Breast epithelium (tissue), 4 donors: ENCODE results near the gene TENM3. TPM values are rescaled to one million over a fixed set of nuclear protein-coding genes. Genes with fewer than 3 reads are reported as not detected.

Experiments
- DNase-seq, 2 donors: peaks; one replicate each; pipeline ENCODE4 v3.0.0-alpha.2; 2019; ENCODE audit warnings: low spot score in 2 of 2
- H3K27ac ChIP-seq, 2 donors: fragments of 200-600 bp; sonication (generic) in 1 of 2; one replicate each; pipeline ENCODE4 v1.5.1; 2016 to 2019; ENCODE audit warnings: mild to moderate bottlenecking in 1 of 2
- H3K27me3 ChIP-seq, 2 donors: fragments of 200-600 bp; sonication (generic) in 1 of 2; one replicate each; pipeline versions ENCODE4 v1.5.1 to v1.6.0; 2017 to 2019; ENCODE audit warnings: control low read depth in 1 of 2, mild to moderate bottlenecking in 1 of 2
- H3K36me3 ChIP-seq: fragments of 200-600 bp; one replicate; pipeline ENCODE4 v1.5.1; 2019
- H3K4me1 ChIP-seq, 2 donors: fragments of 200-600 bp; sonication (generic); one replicate each; pipeline ENCODE4 v1.5.1; 2016 to 2019; ENCODE audit warnings: control low read depth in 1 of 2
- H3K4me3 ChIP-seq, 3 donors: fragments of 200-600 bp; sonication (generic); 1 replicate in 2 of 3; 2 replicates in 1 of 3; pipeline ENCODE4 v1.5.1; 2016 to 2019; ENCODE audit warnings: mild to moderate bottlenecking in 3 of 3, moderate library complexity in 2 of 3
- H3K9me3 ChIP-seq, 2 donors: fragments of 200-600 bp; sonication (generic) in 1 of 2; one replicate each; pipeline ENCODE4 v1.5.1; 2016 to 2019; ENCODE audit warnings: control low read depth in 1 of 2
- CTCF ChIP-seq, 3 donors: fragments of 450-650 bp; IDR thresholded peaks; one replicate each; pipeline ENCODE4 v1.5.1; 2016 to 2017; ENCODE audit warnings: antibody characterized with exemption in 3 of 3, mild to moderate bottlenecking in 3 of 3, moderate library complexity in 3 of 3
- POLR2A ChIP-seq: fragments of 450-650 bp; IDR thresholded peaks from one replicate; pipeline ENCODE4 v1.6.1; 2016; ENCODE audit warnings: antibody characterized with exemption, mild to moderate bottlenecking, moderate library complexity
- POLR2AphosphoS5 ChIP-seq, 3 donors: sonication (generic); formaldehyde crosslinking; IDR thresholded peaks; one replicate each; pipeline ENCODE4 v1.6.1; 2017; ENCODE audit warnings: antibody characterized with exemption in 3 of 3
- intact Hi-C: fragments of 100-400 bp; cut with DNase I; formaldehyde crosslinking; loops from one replicate; pipeline ENCODE4 v1.15.1; 2023; ENCODE audit warnings: low total_unique reads
- total RNA-seq, 3 donors: library from RNA; depleted of rRNA; stranded (reverse); fragments of >200 nt; gene quantifications; one replicate each; pipeline ENCODE4 v1.1.0, GENCODE V29; 2016

Gene TENM3
- total RNA-seq, 3 donors from 2014 or later: 4.6 to 30.6 (median 8.8) TPM

GRCh38 chr4:182532441-182532840, 289.2 kb downstream of the TENM3 start:
- TF ChIP-seq POLR2A: no peak
- TF ChIP-seq POLR2AphosphoS5 (IDR thresholded peaks at IDR 0.05): no peak
- TF ChIP-seq CTCF (IDR thresholded peaks at IDR 0.05): no peak
- no peaks in the 10 kb centered on the region for H3K9me3 ChIP-seq
- no peak overlapping the region for H3K27ac ChIP-seq
- DNase-seq: no peak
- H3K27me3 ChIP-seq: no peaks in the 10 kb centered on the region
- intact Hi-C loops: no loop called here
- H3K4me1 ChIP-seq: no peaks in the 10 kb centered on the region
- H3K4me3 ChIP-seq: no peak overlapping the region
- H3K36me3 ChIP-seq: no peaks in the 10 kb centered on the region

- Histone ChIP-seq H3K27ac (no peak overlapping the region), H3K4me3 (no peak overlapping the region), H3K27me3 (no peaks in the 10 kb centered on the region), H3K4me1 (no peaks in the 10 kb centered on the region), H3K9me3 (no peaks in the 10 kb centered on the region), H3K36me3 (no peaks in the 10 kb centered on the region)
- no peak for TF ChIP-seq CTCF (IDR thresholded peaks at IDR 0.05)
- TF ChIP-seq POLR2AphosphoS5 (IDR thresholded peaks at IDR 0.05): no peak
- TF ChIP-seq POLR2A: no peak
- intact Hi-C loops: no loop called here
- DNase-seq: no peak
Measured at GRCh38 chr4:182533964-182534363, 290.8 kb downstream of the TENM3 start.

- TF ChIP-seq POLR2AphosphoS5 (IDR thresholded peaks at IDR 0.05): no peak
- no peak for TF ChIP-seq CTCF (IDR thresholded peaks at IDR 0.05)
- TF ChIP-seq POLR2A: no peak
- no peaks in the 10 kb centered on the region for H3K9me3 ChIP-seq
- no peaks in the 10 kb centered on the region for H3K4me1 ChIP-seq
- H3K4me3 ChIP-seq: no peak overlapping the region
- no peak for DNase-seq
- no peak overlapping the region for H3K27ac ChIP-seq
- H3K27me3 ChIP-seq: no peaks in the 10 kb centered on the region
- intact Hi-C loops: no loop called here
- H3K36me3 ChIP-seq: no peaks in the 10 kb centered on the region
Measured at GRCh38 chr4:182536221-182536811, 293.1 kb downstream of the TENM3 start.

- no peaks in the 10 kb centered on the region for H3K36me3 ChIP-seq
- no peaks in the 10 kb centered on the region for H3K9me3 ChIP-seq
- DNase-seq: no peak
- intact Hi-C loops: no loop called here
- TF ChIP-seq POLR2A (no peak), CTCF (IDR thresholded peaks at IDR 0.05) (no peak), POLR2AphosphoS5 (IDR thresholded peaks at IDR 0.05) (no peak)
- H3K4me3 ChIP-seq: no peak overlapping the region
- no peaks in the 10 kb centered on the region for H3K4me1 ChIP-seq
- no peak overlapping the region for H3K27ac ChIP-seq
- no peaks in the 10 kb centered on the region for H3K27me3 ChIP-seq
Measured at GRCh38 chr4:182537031-182537795, 294.0 kb downstream of the TENM3 start.

- H3K4me1 ChIP-seq: no peaks in the 10 kb centered on the region
- no peak for TF ChIP-seq CTCF (IDR thresholded peaks at IDR 0.05)
- no peak for TF ChIP-seq POLR2AphosphoS5 (IDR thresholded peaks at IDR 0.05)
- no peak for TF ChIP-seq POLR2A
- H3K4me3 ChIP-seq: no peak overlapping the region
- H3K27me3 ChIP-seq: no peaks in the 10 kb centered on the region
- intact Hi-C loops: no loop called here
- no peaks in the 10 kb centered on the region for H3K36me3 ChIP-seq
- H3K27ac ChIP-seq: no peak overlapping the region
- H3K9me3 ChIP-seq: no peaks in the 10 kb centered on the region
- no peak for DNase-seq
Measured at GRCh38 chr4:182538031-182538430, 294.8 kb downstream of the TENM3 start.
